Activated CD8-positive, alpha-beta T cell treated with anti-CD3 and anti-CD28 coated beads, Interleukin-2, amount 10 ng/mL, durations not matched to agents 7 days and 5 days (primary cell): ENCODE data around the gene ANXA4. TPM values are rescaled to one million over a fixed set of nuclear protein-coding genes. Genes with fewer than 3 reads are reported as not detected.
A peak's percentile ranks its signal among the peaks of the same experiment; 100 is the strongest.
"Not testable (repeated sequence)": the region's sequence is repeated elsewhere in the genome, so short reads cannot be mapped to it uniquely, and the experiment has no call there.

Experiments used
- ATAC-seq: fragments of 150-1000 bp; cut with Tn5 transposase; one replicate; pipeline ENCODE4 v1.10.0; 2021; ENCODE audit warnings: moderate library complexity
- CTCF ChIA-PET: fragments of 350-600 bp; sonication (Branson Sonifier 250); formaldehyde crosslinking; loops from one replicate; lab custom pipeline; 2021; ENCODE audit warnings: antibody characterized with exemption; lab: Charles Lee
- POLR2A ChIA-PET: fragments of 350-600 bp; sonication (Branson Sonifier 250); formaldehyde crosslinking; loops from one replicate; lab custom pipeline; 2021; ENCODE audit warnings: antibody characterized with exemption; lab: Charles Lee
- DNase-seq: peaks from one replicate; pipeline ENCODE4 v3.0.0-alpha.2; 2020
- H3K27ac Mint-ChIP-seq: one replicate; pipeline ENCODE4 v1.8.0; 2021; ENCODE audit warnings: mild to moderate bottlenecking, mixed read lengths
- H3K27me3 Mint-ChIP-seq: one replicate; pipeline ENCODE4 v1.8.0; 2021; ENCODE audit warnings: low read depth, mixed read lengths
- H3K36me3 Mint-ChIP-seq: one replicate; pipeline ENCODE4 v1.8.0; 2021; ENCODE audit warnings: low read depth, mixed read lengths
- H3K4me1 Mint-ChIP-seq: one replicate; pipeline ENCODE4 v1.8.0; 2021; ENCODE audit warnings: low read depth, mixed read lengths
- H3K4me3 Mint-ChIP-seq: one replicate; pipeline ENCODE4 v1.8.0; 2021; ENCODE audit warnings: mild to moderate bottlenecking, mixed read lengths
- H3K9me3 Mint-ChIP-seq: one replicate; pipeline ENCODE4 v1.8.0; 2022; ENCODE audit warnings: mixed read lengths; ENCODE audit not compliant: insufficient read depth
- total RNA-seq, 2 experiments: library from RNA; stranded (reverse); gene quantifications; one replicate each; pipeline ENCODE4 v1.2.3, GENCODE V29; 2021

The ANXA4 gene
- total RNA-seq, 2 experiments from 2014 or later = 53.5 to 59.5 TPM

DNA sequence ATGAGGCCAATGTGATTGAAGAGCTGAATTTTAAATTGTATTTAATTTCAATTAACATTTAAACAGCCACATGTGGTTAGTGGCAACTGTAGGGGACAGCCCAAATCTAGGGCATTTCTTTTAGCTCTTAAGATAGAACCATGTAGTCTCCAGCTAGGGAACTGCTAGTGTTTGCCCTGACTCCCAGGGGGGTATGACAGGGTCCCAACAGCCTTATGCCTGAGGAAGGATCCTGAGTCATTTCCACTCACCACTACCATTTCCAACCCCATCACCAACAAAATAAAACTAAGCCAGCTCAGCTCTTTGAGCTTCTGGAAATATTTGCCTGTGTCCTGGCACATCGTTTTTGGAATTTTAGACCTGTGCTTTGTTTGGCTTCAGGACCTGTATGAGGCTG lies 73.8 kb downstream of the ANXA4 start:
- POLR2A ChIA-PET = interaction anchor here (1.5 kb wide), 1 partner anchor 73 kb away, joined by 5 read pairs; no protein-coding TSS in a partner anchor

DNA sequence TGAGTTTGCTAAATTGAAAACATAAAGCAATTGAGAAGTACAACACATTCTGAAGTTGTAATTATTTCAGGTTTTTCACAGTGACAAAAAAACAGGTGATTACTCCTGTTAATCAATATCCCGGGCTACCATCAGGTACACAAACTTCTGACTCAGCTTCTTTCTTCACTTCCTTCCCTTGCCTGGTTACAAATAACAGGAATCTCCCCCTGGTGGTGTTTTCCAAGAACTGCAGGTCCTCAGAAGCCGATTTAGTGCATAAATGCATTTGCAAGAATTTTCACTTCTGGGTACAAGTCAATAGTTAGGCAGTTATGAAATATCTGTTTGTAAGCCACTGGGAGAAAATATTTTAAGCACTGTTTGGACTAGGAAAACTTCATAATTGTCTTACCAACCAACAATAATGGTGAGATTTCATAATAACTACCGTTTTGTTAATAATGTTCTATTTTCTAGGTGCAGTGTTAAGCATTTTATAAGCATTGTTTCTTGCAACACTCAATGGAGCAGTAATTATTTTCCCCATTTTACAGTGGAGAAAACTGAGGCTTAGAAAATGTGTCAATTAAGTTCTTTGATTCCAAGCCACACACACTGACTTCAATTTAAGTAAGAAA lies 75.1 kb downstream of the ANXA4 start:
- CTCF ChIA-PET = interaction anchor here (0.7 to 18.4 kb wide), 52 partner anchors 8 to 442 kb away, joined by 3 to 434 read pairs (median 6); partner anchors contain the start of genes AAK1, ANXA4, GMCL1 and SNRNP27
- Mint-ChIP-seq H3K27ac (no peak overlapping the region), H3K4me3 (no peak overlapping the region), H3K27me3 (no peaks in the 10 kb centered on the region), H3K4me1 (peaks cover 11% of the 10 kb centered on the region), H3K9me3 (no peaks in the 10 kb centered on the region), H3K36me3 (peaks cover 13% of the 10 kb centered on the region)
- ATAC-seq (peak; percentile 75), DNase-seq (peak; percentile 87)
- POLR2A ChIA-PET = interaction anchor here (0.6 to 1.5 kb wide), 3 partner anchors 72 to 92 kb away, joined by 4 to 5 read pairs (median 5); no protein-coding TSS in a partner anchor

More for the DNA sequence above, 73.8 kb downstream of the ANXA4 start:
- Mint-ChIP-seq H3K27ac (no peak overlapping the region), H3K27me3 (no peaks in the 10 kb centered on the region), H3K4me3 (no peak overlapping the region), H3K36me3 (peaks cover 12% of the 10 kb centered on the region), H3K4me1 (peaks cover 11% of the 10 kb centered on the region), H3K9me3 (no peaks in the 10 kb centered on the region)
- no peak for ATAC-seq
- CTCF ChIA-PET = interaction anchor here (1.0 to 18.4 kb wide), 28 partner anchors 10 to 441 kb away, joined by 3 to 434 read pairs (median 10); partner anchors contain the start of genes AAK1, ANXA4 and GMCL1
- no peak for DNase-seq

GRCh38 chr2:69817729-69818501 lies 76.0 kb downstream of the ANXA4 start:
- Mint-ChIP-seq H3K36me3 (peaks cover 13% of the 10 kb centered on the region), H3K9me3 (no peaks in the 10 kb centered on the region), H3K4me3 (no peak overlapping the region), H3K27me3 (no peaks in the 10 kb centered on the region), H3K4me1 (peaks cover 11% of the 10 kb centered on the region), H3K27ac (no peak overlapping the region)
- DNase-seq = no peak
- ChIA-PET CTCF (interaction anchor here (0.7 to 18.4 kb wide), 11 partner anchors 10 to 252 kb away, joined by 3 to 434 read pairs (median 17); partner anchors contain the start of genes AAK1, ANXA4, GMCL1 and SNRNP27), POLR2A (no interaction called here)
- no peak for ATAC-seq

DNA sequence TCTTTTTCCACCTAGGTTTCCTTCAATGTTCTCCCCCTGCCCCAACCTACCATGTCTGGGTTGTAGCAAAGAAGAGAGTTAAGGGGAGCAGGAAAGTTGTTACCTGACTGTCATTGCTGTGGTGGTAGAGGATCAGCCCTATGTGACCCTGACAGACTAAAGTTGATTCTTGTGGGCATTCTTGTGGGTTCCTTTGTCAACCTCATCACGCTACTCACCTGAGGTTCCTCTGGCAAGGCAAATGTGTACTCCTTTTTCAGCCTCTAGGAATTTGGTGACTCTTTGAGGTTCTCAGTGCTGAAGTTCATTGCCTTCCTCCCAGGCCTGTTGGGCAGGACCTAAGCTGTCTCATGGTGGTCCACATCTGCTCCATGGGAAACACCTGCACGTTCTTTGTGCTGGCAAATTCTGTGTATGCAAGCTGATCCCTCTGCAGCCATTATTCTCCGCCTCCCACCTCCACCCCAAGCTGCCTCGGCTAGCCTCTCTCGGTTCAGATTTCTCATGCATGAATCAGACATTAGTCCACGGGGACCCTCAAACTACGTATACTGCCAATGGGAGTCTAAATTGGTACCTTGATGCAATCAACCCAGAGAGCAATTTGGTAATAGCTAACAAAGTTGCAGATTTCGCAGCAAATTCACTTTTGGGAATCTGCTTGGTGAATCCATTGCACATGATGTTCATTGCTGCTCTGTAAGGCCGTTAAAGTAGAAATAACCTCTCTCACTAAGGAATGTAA lies 86.0 kb downstream of the ANXA4 start:
- ChIA-PET CTCF (interaction anchor here (1.5 to 3.6 kb wide), 5 partner anchors 11 to 262 kb away, joined by 4 to 44 read pairs (median 6); no protein-coding TSS in a partner anchor), POLR2A (no interaction called here)
- no peak for ATAC-seq
- Mint-ChIP-seq H3K36me3 (peaks cover 15% of the 10 kb centered on the region), H3K27me3 (no peaks in the 10 kb centered on the region), H3K27ac (peak overlapping the region; percentile 96), H3K4me1 (peaks cover 40% of the 10 kb centered on the region), H3K4me3 (peak overlapping the region; percentile 82), H3K9me3 (no peaks in the 10 kb centered on the region)
- peak; percentile 50 for DNase-seq

DNA sequence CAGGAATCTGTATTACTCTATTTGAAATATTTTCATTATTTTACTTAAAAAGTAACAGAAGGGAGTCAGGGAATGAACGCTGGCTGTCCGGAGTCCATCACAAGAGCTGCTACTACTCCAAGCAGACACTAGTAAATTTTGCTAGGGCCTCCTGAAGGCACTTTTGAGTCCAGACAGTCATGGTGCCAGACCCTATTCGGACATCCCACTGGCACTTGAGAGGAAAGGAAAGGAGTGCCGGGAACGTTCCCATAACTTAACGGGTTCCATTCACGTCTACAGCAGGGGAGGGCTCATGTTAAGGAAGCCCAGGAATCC lies 87.0 kb downstream of the ANXA4 start:
- Mint-ChIP-seq H3K27ac (peak overlapping the region; percentile 96), H3K9me3 (no peaks in the 10 kb centered on the region), H3K27me3 (no peaks in the 10 kb centered on the region), H3K36me3 (peaks cover 22% of the 10 kb centered on the region), H3K4me3 (peak overlapping the region; percentile 82), H3K4me1 (peaks cover 47% of the 10 kb centered on the region)
- DNase-seq = no peak
- ATAC-seq = no peak
- ChIA-PET CTCF (interaction anchor here (0.7 to 3.6 kb wide), 4 partner anchors 12 to 263 kb away, joined by 3 to 44 read pairs (median 21); no protein-coding TSS in a partner anchor), POLR2A (interaction anchor here (0.6 to 1.0 kb wide), 3 partner anchors 65 to 314 kb away, joined by 3 to 4 read pairs (median 3); partner anchors contain the start of gene SNRNP27)

DNA sequence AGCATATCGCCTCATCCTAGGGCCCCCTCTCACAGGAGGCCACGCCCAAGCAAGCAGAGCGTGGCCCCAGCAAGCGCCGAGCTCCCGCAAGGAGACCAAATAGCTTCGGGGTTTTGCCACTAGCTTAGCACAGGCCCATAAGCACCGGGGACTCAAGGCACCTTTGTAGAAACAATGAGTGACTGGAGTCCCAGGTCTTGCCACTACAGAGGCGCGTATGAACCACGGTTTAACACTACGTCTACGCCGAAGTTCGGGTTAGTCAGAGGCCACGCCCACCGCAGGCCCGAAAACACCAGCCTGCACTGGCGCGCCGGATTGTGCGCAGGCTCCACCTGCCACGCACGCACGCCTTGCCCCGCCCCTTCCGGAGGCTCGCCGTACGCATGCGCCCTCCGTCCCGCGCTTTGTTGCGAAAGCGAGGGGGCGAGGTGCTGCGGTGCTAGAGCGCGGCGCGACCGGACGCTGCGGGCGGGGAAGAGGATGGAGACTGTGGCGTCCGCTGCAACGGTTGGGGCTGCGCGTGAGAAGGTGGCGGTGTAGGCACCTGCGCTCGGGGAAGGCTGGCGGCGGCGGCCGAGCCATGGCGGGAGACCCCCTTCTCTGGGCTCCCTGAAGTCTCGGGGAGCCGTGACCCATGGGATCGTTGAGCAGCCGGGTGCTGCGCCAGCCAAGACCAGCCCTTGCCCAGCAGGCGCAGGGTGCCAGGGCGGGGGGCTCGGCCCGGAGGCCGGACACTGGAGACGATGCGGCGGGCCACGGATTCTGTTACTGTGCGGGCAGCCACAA lies 87.5 kb downstream of the ANXA4 start, which contains the start of gene GMCL1:
TSS of gene GMCL1 (plus strand) at position 405 of the 789 bp plus-strand sequence. CDS start at position 638, 233 bp downstream.
- no peaks in the 10 kb centered on the region for H3K9me3 Mint-ChIP-seq
- ChIA-PET CTCF (interaction anchor here (0.7 to 3.6 kb wide), 4 partner anchors 12 to 264 kb away, joined by 3 to 44 read pairs (median 21); no protein-coding TSS in a partner anchor), POLR2A (interaction anchor here (0.6 to 1.0 kb wide), 4 partner anchors 64 to 428 kb away, joined by 3 to 4 read pairs (median 3); partner anchors contain the start of genes PCYOX1 and SNRNP27)
- peaks cover 27% of the 10 kb centered on the region for H3K36me3 Mint-ChIP-seq
- H3K27ac Mint-ChIP-seq = peak within 1 kb of the TSS; percentile 96
- peak; percentile 99 for DNase-seq
- peak within 1 kb of the TSS; percentile 82 for H3K4me3 Mint-ChIP-seq
- ATAC-seq = peak; percentile 93
- peaks cover 53% of the 10 kb centered on the region for H3K4me1 Mint-ChIP-seq
- no peaks in the 10 kb centered on the region for H3K27me3 Mint-ChIP-seq

DNA sequence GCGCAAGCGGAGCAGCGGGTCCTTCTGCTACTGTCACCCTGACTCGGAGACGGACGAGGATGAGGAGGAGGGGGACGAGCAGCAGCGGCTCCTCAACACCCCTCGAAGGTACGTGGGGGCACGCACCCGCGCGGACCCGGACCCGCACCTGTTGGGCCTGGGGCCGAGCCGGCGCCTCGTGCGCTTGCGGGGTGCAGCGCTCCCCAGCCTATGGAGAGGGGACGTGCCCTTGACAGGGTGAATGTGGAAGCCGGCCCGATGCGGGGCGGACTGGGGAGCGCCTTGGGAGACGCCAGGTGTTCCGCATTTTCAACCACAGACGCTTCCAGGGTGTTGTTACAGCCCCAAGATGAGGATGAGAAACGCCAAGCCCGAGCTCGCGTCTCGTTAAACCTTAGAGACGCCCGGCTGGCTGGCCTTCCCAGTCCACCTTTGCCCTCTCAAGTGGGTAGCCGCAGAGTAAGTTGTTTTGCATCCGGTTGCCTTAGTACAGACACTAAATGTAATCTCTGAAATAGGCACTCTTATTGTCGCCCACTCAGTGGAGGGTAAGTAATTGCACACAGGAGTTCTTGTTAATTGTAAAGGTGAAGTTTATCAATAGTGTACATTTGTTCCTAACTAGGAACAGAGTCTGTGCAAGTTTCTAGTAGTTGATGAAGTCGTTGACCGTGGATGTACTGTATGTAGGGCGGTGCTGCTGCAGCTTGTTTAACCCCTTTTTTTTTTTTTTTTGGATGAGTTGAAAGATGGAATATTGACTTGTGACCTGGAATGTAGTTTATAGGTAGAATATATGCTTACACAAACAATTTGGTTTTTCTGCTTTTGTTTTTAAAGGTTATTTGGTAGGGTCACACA lies 88.3 kb downstream of the ANXA4 start:
- Mint-ChIP-seq H3K4me1 (peaks cover 59% of the 10 kb centered on the region), H3K27me3 (no peaks in the 10 kb centered on the region), H3K9me3 (no peaks in the 10 kb centered on the region), H3K4me3 (peak overlapping the region; percentile 82), H3K27ac (peak overlapping the region; percentile 96), H3K36me3 (peaks cover 34% of the 10 kb centered on the region)
- peak; percentile 73 for DNase-seq
- CTCF ChIA-PET = no interaction called here
- peak; percentile 38 for ATAC-seq
- POLR2A ChIA-PET = interaction anchor here (0.7 to 1.1 kb wide), 3 partner anchors 63 to 427 kb away, joined by 3 read pairs; partner anchors contain the start of genes PCYOX1 and SNRNP27

- ChIA-PET POLR2A (interaction anchor here (0.7 to 1.1 kb wide), 3 partner anchors 63 to 427 kb away, joined by 3 read pairs; partner anchors contain the start of genes PCYOX1 and SNRNP27), CTCF (interaction anchor here (0.8 to 1.3 kb wide), 2 partner anchors 14 to 106 kb away, joined by 3 to 5 read pairs; no protein-coding TSS in a partner anchor)
- Mint-ChIP-seq H3K36me3 (peaks cover 36% of the 10 kb centered on the region), H3K4me1 (peaks cover 65% of the 10 kb centered on the region), H3K4me3 (peak overlapping the region; percentile 82), H3K27ac (peak overlapping the region; percentile 73)
- not testable (repeated sequence) for ATAC-seq, H3K27me3 Mint-ChIP-seq, DNase-seq, H3K9me3 Mint-ChIP-seq
These were observed 88.9 kb downstream of the ANXA4 start for GRCh38 chr2:69830906-69831241.

- ChIA-PET CTCF (interaction anchor here (0.8 to 1.3 kb wide), 2 partner anchors 15 to 107 kb away, joined by 3 to 5 read pairs; no protein-coding TSS in a partner anchor), POLR2A (interaction anchor here (1.1 kb wide), 1 partner anchor 62 kb away, joined by 3 read pairs; the partner anchor contains the start of gene SNRNP27)
- Mint-ChIP-seq H3K4me3 (peak overlapping the region; percentile 82), H3K4me1 (peaks cover 70% of the 10 kb centered on the region), H3K36me3 (peaks cover 40% of the 10 kb centered on the region), H3K27me3 (no peaks in the 10 kb centered on the region), H3K9me3 (no peaks in the 10 kb centered on the region), H3K27ac (no peak overlapping the region)
- no peak for ATAC-seq
- DNase-seq = no peak
These were observed 89.5 kb downstream of the ANXA4 start for GRCh38 chr2:69831354-69831905.
